K562 (cell line): ENCODE measurements around the gene DPEP3. TPM values are rescaled to one million over a fixed set of nuclear protein-coding genes. Genes with fewer than 3 reads are reported as not detected.

Experiments
- ASH1L ChIP-seq: fragments of 450-650 bp; IDR thresholded peaks from 2 replicates; pipeline ENCODE4 v1.6.1; 2018; ENCODE audit warnings: borderline replicate concordance, mild to moderate bottlenecking, low read depth; ENCODE audit not compliant: partially characterized antibody
- ATF1 ChIP-seq, 2 experiments: fragments of 450-650 bp in 1 of 2; IDR thresholded peaks; 2 replicates each; pipeline ENCODE4 v1.6.1; 2016; ENCODE audit warnings: missing compliant biosample characterization in 1 of 2, missing genetic modification characterization in 1 of 2
- CBX8 ChIP-seq: fragments of 200-600 bp; sonication (generic); IDR thresholded peaks from 2 replicates; pipeline ENCODE4 v1.6.1; 2012; ENCODE audit warnings: borderline replicate concordance, mixed run types, low read depth, mild to moderate bottlenecking, moderate library complexity, mixed read lengths, low read length, control low read depth, inconsistent platforms; ENCODE audit not compliant: poor library complexity, severe bottlenecking; ENCODE audit errors: extremely low read depth
- CXXC5 ChIP-seq: fragments of 250-450 bp; sonication (Bioruptor Pico); IDR thresholded peaks from 2 replicates; pipeline ENCODE4 v1.8.0; 2022; ENCODE audit warnings: inconsistent platforms, mild to moderate bottlenecking, moderate library complexity
- ELF2 ChIP-seq: fragments of 250-450 bp; sonication (Bioruptor Pico); IDR thresholded peaks from 2 replicates; pipeline ENCODE4 v1.5.0; 2021; ENCODE audit warnings: mild to moderate bottlenecking
- FIP1L1 ChIP-seq: fragments of 200-400 bp; formaldehyde crosslinking; IDR thresholded peaks from 2 replicates; pipeline ENCODE4 v1.6.1; 2018; ENCODE audit warnings: mild to moderate bottlenecking, low read depth, low read length; ENCODE audit not compliant: poor library complexity, severe bottlenecking
- FOXA1 ChIP-seq: fragments of 450-650 bp; IDR thresholded peaks from 2 replicates; pipeline ENCODE4 v1.6.1; 2016; ENCODE audit warnings: mild to moderate bottlenecking, borderline replicate concordance
- HDAC2 ChIP-seq: fragments of 450-650 bp; IDR thresholded peaks from 2 replicates; pipeline ENCODE4 v1.6.1; 2016; ENCODE audit warnings: mild to moderate bottlenecking
- HMG20A ChIP-seq: fragments of 450-650 bp; formaldehyde crosslinking; conservative IDR thresholded peaks from 2 replicates; pipeline ENCODE4 v1.4.0; 2020; ENCODE audit warnings: mild to moderate bottlenecking, mixed read lengths
- ILK ChIP-seq: fragments of 450-650 bp; IDR thresholded peaks from 2 replicates; pipeline ENCODE4 v1.6.1; 2016; ENCODE audit warnings: missing genetic modification characterization, low read depth, mild to moderate bottlenecking, missing compliant biosample characterization, moderate library complexity, borderline replicate concordance
- NBN ChIP-seq: fragments of 450-650 bp; IDR thresholded peaks from 2 replicates; pipeline ENCODE4 v1.6.1; 2016; ENCODE audit warnings: low read depth, mild to moderate bottlenecking
- NFYB ChIP-seq: IDR thresholded peaks from 2 replicates; pipeline ENCODE4 v1.6.1; 2011; ENCODE audit warnings: mild to moderate bottlenecking, moderate library complexity; ENCODE audit not compliant: insufficient read length; ENCODE audit errors: extremely low read depth
- PHF20 ChIP-seq: fragments of 450-650 bp; IDR thresholded peaks from 2 replicates; pipeline ENCODE4 v1.6.1; 2018; ENCODE audit not compliant: partially characterized antibody
- SMARCC2 ChIP-seq: fragments of 450-650 bp; IDR thresholded peaks from 2 replicates; pipeline ENCODE4 v1.6.1; 2017; ENCODE audit warnings: antibody characterized with exemption, moderate library complexity, mild to moderate bottlenecking, low read depth
- ZEB2 ChIP-seq: fragments of 450-650 bp; IDR thresholded peaks from 2 replicates; pipeline ENCODE4 v1.6.1; 2016
- ZNF165 ChIP-seq: fragments of 250-450 bp; sonication (Bioruptor Pico); IDR thresholded peaks from 2 replicates; pipeline ENCODE4 v1.4.0; 2020; ENCODE audit warnings: borderline replicate concordance
- ZNF311 ChIP-seq: fragments of 250-450 bp; sonication (Bioruptor Pico); IDR thresholded peaks from 2 replicates; pipeline ENCODE4 v1.4.0; 2020; ENCODE audit warnings: mild to moderate bottlenecking, moderate library complexity
- polyA plus RNA-seq, 8 experiments: library from polyadenylated mRNA; depleted of rRNA in 4 of 8; stranded (reverse) in 5 of 8; unstranded in 3 of 8; fragments of >200 nt; fragmentation: Nextera tagmentation in 2 of 8; fragmentation: Illumina TruSeq in 1 of 8; extraction: Ambion mirVana in 2 of 8; extraction: Trizol in 1 of 8; gene quantifications; 2 replicates each; pipeline versions ENCODE4 v1.2.1 to v1.2.3, GENCODE V29; 2011 to 2014; ENCODE audit warnings: inconsistent platforms in 1 of 8, missing spikeins in 1 of 8
- total RNA-seq, 7 experiments: library from RNA; depleted of rRNA in 6 of 7; stranded (reverse); fragments of >200 nt in 6 of 7; fragmentation: Illumina TruSeq in 2 of 7; extraction: Trizol in 2 of 7; gene quantifications; 2 replicates each; pipeline versions ENCODE4 v1.2.1 to v1.2.3, GENCODE V29; 2011 to 2021; ENCODE audit warnings: low replicate concordance in 1 of 7
- TF ChIP-seq, protein P1 (sequence below): sonication (generic); formaldehyde crosslinking; IDR thresholded peaks from 2 replicates; pipeline ENCODE4 v1.8.1; 2023; ENCODE audit warnings: mild to moderate bottlenecking, missing genetic modification reagents, moderate library complexity
- TF ChIP-seq, protein P2 (sequence below): fragments of 250-450 bp; sonication (Bioruptor Pico); IDR thresholded peaks from 2 replicates; pipeline ENCODE4 v1.8.0; 2021; ENCODE audit warnings: mild to moderate bottlenecking, moderate library complexity
- TF ChIP-seq, protein P3 (sequence below): IDR thresholded peaks from 3 replicates; pipeline ENCODE4 v1.6.1; 2011; ENCODE audit warnings: borderline replicate concordance, mild to moderate bottlenecking, moderate library complexity; ENCODE audit not compliant: insufficient read length; ENCODE audit errors: extremely low read depth
- TF ChIP-seq, protein P4 (sequence below): fragments of 450-650 bp; formaldehyde crosslinking; IDR thresholded peaks from 2 replicates; pipeline ENCODE4 v1.4.0; 2022; ENCODE audit warnings: missing genetic modification characterization

DPEP3 gene
- total and polyA plus RNA-seq, 9 of the 15 experiments (the other 6 are each of a cell fraction or from before 2014, with no cell fraction given), result not detected

DNA sequence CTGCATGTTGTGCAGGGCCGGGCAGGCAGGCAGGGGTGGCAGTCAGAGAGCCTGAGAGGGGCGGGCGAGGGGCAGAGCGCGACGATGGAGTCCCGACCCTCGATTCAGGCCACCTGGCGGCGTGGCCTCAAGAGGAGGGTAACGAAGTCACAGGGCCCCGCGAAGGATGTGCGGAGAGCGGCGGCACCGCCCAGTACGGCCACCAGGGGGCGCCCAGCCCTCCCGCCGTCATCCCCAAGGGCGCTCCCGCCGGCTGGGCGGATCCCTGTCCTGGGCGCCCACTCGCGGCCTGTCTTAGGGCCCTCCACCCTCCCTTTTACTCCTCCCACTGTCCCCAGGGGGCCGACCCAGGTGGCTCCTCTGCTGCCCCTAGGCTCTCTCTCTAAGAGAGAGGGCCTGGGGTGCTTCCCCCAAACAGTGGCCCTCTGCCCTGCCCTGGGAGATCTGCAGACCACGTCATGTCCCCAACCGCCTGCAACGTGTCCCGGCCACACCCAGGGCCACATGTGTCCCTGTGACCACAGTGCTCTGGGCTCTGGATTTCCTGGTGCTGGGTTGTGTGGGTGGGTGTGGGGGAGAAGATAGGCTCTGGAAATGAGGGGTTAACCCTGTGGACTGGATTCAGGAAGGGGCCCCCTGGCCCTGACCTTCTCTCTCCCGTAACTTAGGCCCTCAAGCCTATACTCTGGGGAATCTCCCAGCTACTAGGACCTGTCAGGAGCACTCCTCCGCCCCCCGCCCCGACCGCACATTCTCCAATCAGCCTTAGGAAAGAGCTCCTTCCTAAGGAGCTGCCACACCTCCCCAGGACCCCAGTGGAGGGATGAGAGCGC lies 13.1 kb upstream of the DPEP3 start (continued):
- TF ChIP-seq, protein P1, sequence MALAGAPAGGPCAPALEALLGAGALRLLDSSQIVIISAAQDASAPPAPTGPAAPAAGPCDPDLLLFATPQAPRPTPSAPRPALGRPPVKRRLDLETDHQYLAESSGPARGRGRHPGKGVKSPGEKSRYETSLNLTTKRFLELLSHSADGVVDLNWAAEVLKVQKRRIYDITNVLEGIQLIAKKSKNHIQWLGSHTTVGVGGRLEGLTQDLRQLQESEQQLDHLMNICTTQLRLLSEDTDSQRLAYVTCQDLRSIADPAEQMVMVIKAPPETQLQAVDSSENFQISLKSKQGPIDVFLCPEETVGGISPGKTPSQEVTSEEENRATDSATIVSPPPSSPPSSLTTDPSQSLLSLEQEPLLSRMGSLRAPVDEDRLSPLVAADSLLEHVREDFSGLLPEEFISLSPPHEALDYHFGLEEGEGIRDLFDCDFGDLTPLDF (CRISPR knock-in tag), result peak; percentile 60
- TF ChIP-seq PHF20, result peak; percentile 58
- no peak for TF ChIP-seq CBX8
- TF ChIP-seq, protein P2, sequence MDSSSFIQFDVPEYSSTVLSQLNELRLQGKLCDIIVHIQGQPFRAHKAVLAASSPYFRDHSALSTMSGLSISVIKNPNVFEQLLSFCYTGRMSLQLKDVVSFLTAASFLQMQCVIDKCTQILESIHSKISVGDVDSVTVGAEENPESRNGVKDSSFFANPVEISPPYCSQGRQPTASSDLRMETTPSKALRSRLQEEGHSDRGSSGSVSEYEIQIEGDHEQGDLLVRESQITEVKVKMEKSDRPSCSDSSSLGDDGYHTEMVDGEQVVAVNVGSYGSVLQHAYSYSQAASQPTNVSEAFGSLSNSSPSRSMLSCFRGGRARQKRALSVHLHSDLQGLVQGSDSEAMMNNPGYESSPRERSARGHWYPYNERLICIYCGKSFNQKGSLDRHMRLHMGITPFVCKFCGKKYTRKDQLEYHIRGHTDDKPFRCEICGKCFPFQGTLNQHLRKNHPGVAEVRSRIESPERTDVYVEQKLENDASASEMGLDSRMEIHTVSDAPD (CRISPR knock-in tag), result no peak
- no peak for TF ChIP-seq ZNF165 (CRISPR knock-in tag)
- peak; percentile 84; the same call in 1 of the 2 replicates for TF ChIP-seq NBN
- no peak for TF ChIP-seq ILK (tag)
- peak; percentile 72; the same call in 1 of the 2 replicates for TF ChIP-seq ZNF311 (CRISPR knock-in tag)
- TF ChIP-seq ATF1 (CRISPR knock-in tag; IDR thresholded peaks at IDR 0.05), result 0 out of 2 replicates have a peak, but pooled peaks have one; percentile 44
- TF ChIP-seq ATF1 (tag; IDR thresholded peaks at IDR 0.05), result peak; percentile 93
- TF ChIP-seq HDAC2, result peak; percentile 86; the same call in 1 of the 2 replicates
- no peak for TF ChIP-seq SMARCC2
- TF ChIP-seq NFYB, result no peak
- no peak for TF ChIP-seq HMG20A (CRISPR knock-in tag)
- TF ChIP-seq, protein P3, sequence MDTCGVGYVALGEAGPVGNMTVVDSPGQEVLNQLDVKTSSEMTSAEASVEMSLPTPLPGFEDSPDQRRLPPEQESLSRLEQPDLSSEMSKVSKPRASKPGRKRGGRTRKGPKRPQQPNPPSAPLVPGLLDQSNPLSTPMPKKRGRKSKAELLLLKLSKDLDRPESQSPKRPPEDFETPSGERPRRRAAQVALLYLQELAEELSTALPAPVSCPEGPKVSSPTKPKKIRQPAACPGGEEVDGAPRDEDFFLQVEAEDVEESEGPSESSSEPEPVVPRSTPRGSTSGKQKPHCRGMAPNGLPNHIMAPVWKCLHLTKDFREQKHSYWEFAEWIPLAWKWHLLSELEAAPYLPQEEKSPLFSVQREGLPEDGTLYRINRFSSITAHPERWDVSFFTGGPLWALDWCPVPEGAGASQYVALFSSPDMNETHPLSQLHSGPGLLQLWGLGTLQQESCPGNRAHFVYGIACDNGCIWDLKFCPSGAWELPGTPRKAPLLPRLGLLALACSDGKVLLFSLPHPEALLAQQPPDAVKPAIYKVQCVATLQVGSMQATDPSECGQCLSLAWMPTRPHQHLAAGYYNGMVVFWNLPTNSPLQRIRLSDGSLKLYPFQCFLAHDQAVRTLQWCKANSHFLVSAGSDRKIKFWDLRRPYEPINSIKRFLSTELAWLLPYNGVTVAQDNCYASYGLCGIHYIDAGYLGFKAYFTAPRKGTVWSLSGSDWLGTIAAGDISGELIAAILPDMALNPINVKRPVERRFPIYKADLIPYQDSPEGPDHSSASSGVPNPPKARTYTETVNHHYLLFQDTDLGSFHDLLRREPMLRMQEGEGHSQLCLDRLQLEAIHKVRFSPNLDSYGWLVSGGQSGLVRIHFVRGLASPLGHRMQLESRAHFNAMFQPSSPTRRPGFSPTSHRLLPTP, result no peak
- TF ChIP-seq, protein P4, sequence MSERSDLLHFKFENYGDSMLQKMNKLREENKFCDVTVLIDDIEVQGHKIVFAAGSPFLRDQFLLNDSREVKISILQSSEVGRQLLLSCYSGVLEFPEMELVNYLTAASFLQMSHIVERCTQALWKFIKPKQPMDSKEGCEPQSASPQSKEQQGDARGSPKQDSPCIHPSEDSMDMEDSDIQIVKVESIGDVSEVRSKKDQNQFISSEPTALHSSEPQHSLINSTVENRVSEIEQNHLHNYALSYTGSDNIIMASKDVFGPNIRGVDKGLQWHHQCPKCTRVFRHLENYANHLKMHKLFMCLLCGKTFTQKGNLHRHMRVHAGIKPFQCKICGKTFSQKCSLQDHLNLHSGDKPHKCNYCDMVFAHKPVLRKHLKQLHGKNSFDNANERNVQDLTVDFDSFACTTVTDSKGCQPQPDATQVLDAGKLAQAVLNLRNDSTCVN (CRISPR knock-in tag), result no peak
- peak; percentile 27 for TF ChIP-seq FIP1L1
- TF ChIP-seq ZEB2, result no peak
- TF ChIP-seq ELF2 (CRISPR knock-in tag), result no peak
- TF ChIP-seq CXXC5, result peak; percentile 83
- TF ChIP-seq FOXA1, result no peak
- no peak for TF ChIP-seq ASH1L
